Neural crest cell (in vitro differentiated cells): ENCODE measurements around the gene OR6K3. TPM values are rescaled to one million over a fixed set of nuclear protein-coding genes. Genes with fewer than 3 reads are reported as not detected.

Experiments used
- DNase-seq: peaks from one replicate; pipeline ENCODE4 v3.0.0; 2021; ENCODE audit warnings: low read depth, mixed read lengths, low spot score
- H3K27ac Mint-ChIP-seq: one replicate; pipeline ENCODE4 v1.8.0; 2021; ENCODE audit warnings: mild to moderate bottlenecking, mixed read lengths; ENCODE audit not compliant: unreplicated experiment
- H3K27me3 Mint-ChIP-seq: 2 replicates; pipeline ENCODE4 v1.8.0; 2021; ENCODE audit warnings: low read depth, mild to moderate bottlenecking, mixed read lengths
- H3K36me3 Mint-ChIP-seq: 2 replicates; pipeline ENCODE4 v1.8.0; 2021; ENCODE audit warnings: low read depth, mild to moderate bottlenecking, mixed read lengths
- H3K4me1 Mint-ChIP-seq: 2 replicates; pipeline ENCODE4 v1.8.0; 2021; ENCODE audit warnings: mixed read lengths
- H3K4me3 Mint-ChIP-seq: one replicate; pipeline ENCODE4 v1.8.0; 2021; ENCODE audit warnings: mild to moderate bottlenecking, mixed read lengths
- H3K9me3 Mint-ChIP-seq: 2 replicates; pipeline ENCODE4 v1.8.0; 2021; ENCODE audit warnings: mixed read lengths
- CTCF ChIP-seq: fragments of 200-600 bp; sonication (generic); conservative IDR thresholded peaks from 2 replicates; pipeline ENCODE4 v1.5.0; 2021; ENCODE audit warnings: antibody characterized with exemption, mild to moderate bottlenecking
- total RNA-seq: library from RNA; stranded (reverse); gene quantifications from 2 replicates; pipeline ENCODE4 v1.2.1, GENCODE V29; 2021

OR6K3 gene
- total RNA-seq, 1 donor from 2014 or later = not detected

GRCh38 chr1:158717344-158717743 lies 3.2 kb downstream of the OR6K3 start:
- DNase-seq = no peak
- Mint-ChIP-seq H3K27me3 (peaks cover 67% of the 10 kb centered on the region), H3K9me3 (peaks cover 2% of the 10 kb centered on the region), H3K4me3 (no peak overlapping the region), H3K27ac (no peak overlapping the region), H3K4me1 (no peaks in the 10 kb centered on the region), H3K36me3 (no peaks in the 10 kb centered on the region)
- TF ChIP-seq CTCF = no peak

- H3K27me3 Mint-ChIP-seq = peaks cover 73% of the 10 kb centered on the region
- DNase-seq = no peak
- H3K4me3 Mint-ChIP-seq = no peak overlapping the region
- H3K36me3 Mint-ChIP-seq = no peaks in the 10 kb centered on the region
- TF ChIP-seq CTCF = no peak
- H3K27ac Mint-ChIP-seq = no peak overlapping the region
- H3K4me1 Mint-ChIP-seq = no peaks in the 10 kb centered on the region
- peaks cover 2% of the 10 kb centered on the region for H3K9me3 Mint-ChIP-seq
Observed at GRCh38 chr1:158716335-158716734, 4.2 kb downstream of the OR6K3 start.

GRCh38 chr1:158714754-158715153 lies 5.8 kb downstream of the OR6K3 start:
- no peak overlapping the region for H3K27ac Mint-ChIP-seq
- no peaks in the 10 kb centered on the region for H3K36me3 Mint-ChIP-seq

GRCh38 chr1:158711098-158711497 lies 9.4 kb downstream of the OR6K3 start:
- no peak for TF ChIP-seq CTCF
- H3K36me3 Mint-ChIP-seq = no peaks in the 10 kb centered on the region
- H3K4me3 Mint-ChIP-seq = no peak overlapping the region
- H3K9me3 Mint-ChIP-seq = no peaks in the 10 kb centered on the region
- peaks cover 50% of the 10 kb centered on the region for H3K27me3 Mint-ChIP-seq
- no peaks in the 10 kb centered on the region for H3K4me1 Mint-ChIP-seq
- no peak for DNase-seq
- H3K27ac Mint-ChIP-seq = no peak overlapping the region

More at GRCh38 chr1:158714754-158715153, 5.8 kb downstream of the OR6K3 start:
- no peak for TF ChIP-seq CTCF
- Mint-ChIP-seq H3K27me3 (peaks cover 66% of the 10 kb centered on the region), H3K9me3 (peaks cover 2% of the 10 kb centered on the region), H3K4me1 (no peaks in the 10 kb centered on the region), H3K4me3 (no peak overlapping the region)
- DNase-seq = no peak

GRCh38 chr1:158706096-158706495 lies 14.4 kb downstream of the OR6K3 start:
- Mint-ChIP-seq H3K27me3 (peaks cover 14% of the 10 kb centered on the region), H3K36me3 (no peaks in the 10 kb centered on the region)

More at GRCh38 chr1:158706096-158706495, 14.4 kb downstream of the OR6K3 start:
- no peak for TF ChIP-seq CTCF
- Mint-ChIP-seq H3K4me1 (no peaks in the 10 kb centered on the region), H3K27ac (no peak overlapping the region), H3K9me3 (no peaks in the 10 kb centered on the region), H3K4me3 (no peak overlapping the region)
- no peak for DNase-seq
